ENCODE data around the gene RAD51B. TPM values are rescaled to one million over a fixed set of nuclear protein-coding genes. Genes with fewer than 3 reads are reported as not detected.

Gene RAD51B
- total and polyA plus RNA-seq, 9 of the 15 experiments (the other 6 are each of a cell fraction or from before 2014, with no cell fraction given): 8.5 to 17.3 (median 11.3) TPM

- in situ Hi-C loops (cut with MboI) (no loop called here), intact Hi-C loops (cut with micrococcal nuclease) (loop anchor here (10.0 kb wide), 1 partner anchor 112 kb away; no protein-coding TSS in a partner anchor)
- FAIRE-seq (no peak), ATAC-seq (no peak), DNase-seq (ENCODE audit: extremely low read depth in 1 of 4, low spot score in 3 of 4) (peak in 1 of 4 experiments; percentile 23)
- no TSS peak for BruUV-seq (replicated peaks)
- 66% methylated on average over 7 of the region's 7 CpGs for WGBS (ENCODE audit: insufficient coverage, low coverage, missing lambda C conversion rate)
- POLR2A ChIA-PET: interaction anchor here (0.5 to 1.5 kb wide), 5 partner anchors 12 to 501 kb away, joined by 3 to 5 read pairs (median 3); partner anchors contain the start of gene ZFP36L1
- H3K9ac ChIP-seq (ENCODE audit: insufficient read depth in 1 of 2, low read depth in 2 of 2, low read length in 2 of 2): no peak overlapping the region
- H3K27me3 ChIP-seq (ENCODE audit: control insufficient read depth in 2 of 2, insufficient read depth in 2 of 2, low read length in 2 of 2): no peaks in the 10 kb centered on the region
- H3K4me1 ChIP-seq (replicated peaks in 1 of 2; ENCODE audit: control insufficient read depth in 2 of 2, insufficient read depth in 2 of 2, low read length in 2 of 2): peaks cover 0 to 47% of the 10 kb centered on the region in 2 experiments; a peak in 3 of 5 replicates
- H4K20me1 ChIP-seq (replicated peaks; ENCODE audit: control insufficient read depth, insufficient read depth, low read length): no peaks in the 10 kb centered on the region
- no peaks in the 10 kb centered on the region for H3K79me2 ChIP-seq (ENCODE audit: control insufficient read depth, insufficient read depth, low read length)
- no peaks in the 10 kb centered on the region for H3K9me3 ChIP-seq (replicated peaks; ENCODE audit: control insufficient read depth, insufficient read depth, low read depth, low read length)
- CTCF ChIA-PET (ENCODE audit: low intra/inter-chr PET ratio): no interaction called here
- no peak overlapping the region for H2AFZ ChIP-seq (ENCODE audit: low read depth, low read length)
- H3K4me3 ChIP-seq: no peak overlapping the region
- no peak overlapping the region for H3K4me2 ChIP-seq (ENCODE audit: insufficient read depth, low read length)
- H3K9me1 ChIP-seq (ENCODE audit: control insufficient read depth, insufficient read depth, low read length): no peaks in the 10 kb centered on the region
- H3K36me3 ChIP-seq (ENCODE audit: control insufficient read depth, insufficient read depth, low read length): no peaks in the 10 kb centered on the region
- peak overlapping the region; percentile 28; the same call in 1 of the 3 replicates for H3K27ac ChIP-seq (ENCODE audit: extremely low read depth, low read depth, low read length)
- TF ChIP-seq, protein P1, sequence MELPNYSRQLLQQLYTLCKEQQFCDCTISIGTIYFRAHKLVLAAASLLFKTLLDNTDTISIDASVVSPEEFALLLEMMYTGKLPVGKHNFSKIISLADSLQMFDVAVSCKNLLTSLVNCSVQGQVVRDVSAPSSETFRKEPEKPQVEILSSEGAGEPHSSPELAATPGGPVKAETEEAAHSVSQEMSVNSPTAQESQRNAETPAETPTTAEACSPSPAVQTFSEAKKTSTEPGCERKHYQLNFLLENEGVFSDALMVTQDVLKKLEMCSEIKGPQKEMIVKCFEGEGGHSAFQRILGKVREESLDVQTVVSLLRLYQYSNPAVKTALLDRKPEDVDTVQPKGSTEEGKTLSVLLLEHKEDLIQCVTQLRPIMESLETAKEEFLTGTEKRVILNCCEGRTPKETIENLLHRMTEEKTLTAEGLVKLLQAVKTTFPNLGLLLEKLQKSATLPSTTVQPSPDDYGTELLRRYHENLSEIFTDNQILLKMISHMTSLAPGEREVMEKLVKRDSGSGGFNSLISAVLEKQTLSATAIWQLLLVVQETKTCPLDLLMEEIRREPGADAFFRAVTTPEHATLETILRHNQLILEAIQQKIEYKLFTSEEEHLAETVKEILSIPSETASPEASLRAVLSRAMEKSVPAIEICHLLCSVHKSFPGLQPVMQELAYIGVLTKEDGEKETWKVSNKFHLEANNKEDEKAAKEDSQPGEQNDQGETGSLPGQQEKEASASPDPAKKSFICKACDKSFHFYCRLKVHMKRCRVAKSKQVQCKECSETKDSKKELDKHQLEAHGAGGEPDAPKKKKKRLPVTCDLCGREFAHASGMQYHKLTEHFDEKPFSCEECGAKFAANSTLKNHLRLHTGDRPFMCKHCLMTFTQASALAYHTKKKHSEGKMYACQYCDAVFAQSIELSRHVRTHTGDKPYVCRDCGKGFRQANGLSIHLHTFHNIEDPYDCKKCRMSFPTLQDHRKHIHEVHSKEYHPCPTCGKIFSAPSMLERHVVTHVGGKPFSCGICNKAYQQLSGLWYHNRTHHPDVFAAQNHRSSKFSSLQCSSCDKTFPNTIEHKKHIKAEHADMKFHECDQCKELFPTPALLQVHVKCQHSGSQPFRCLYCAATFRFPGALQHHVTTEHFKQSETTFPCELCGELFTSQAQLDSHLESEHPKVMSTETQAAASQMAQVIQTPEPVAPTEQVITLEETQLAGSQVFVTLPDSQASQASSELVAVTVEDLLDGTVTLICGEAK (IDR thresholded peaks at IDR 0.05): no peak
- TF ChIP-seq, protein P1 (CRISPR knock-in tag; IDR thresholded peaks at IDR 0.05): no peak
- TF ChIP-seq, protein P2, sequence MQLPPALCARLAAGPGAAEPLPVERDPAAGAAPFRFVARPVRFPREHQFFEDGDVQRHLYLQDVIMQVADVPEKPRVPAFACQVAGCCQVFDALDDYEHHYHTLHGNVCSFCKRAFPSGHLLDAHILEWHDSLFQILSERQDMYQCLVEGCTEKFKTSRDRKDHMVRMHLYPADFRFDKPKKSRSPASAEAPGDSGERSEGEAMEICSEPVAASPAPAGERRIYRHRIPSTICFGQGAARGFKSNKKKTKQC (CRISPR knock-in tag; IDR thresholded peaks at IDR 0.05): no peak
- TF ChIP-seq ZNF134 (CRISPR knock-in tag; conservative IDR thresholded peaks at IDR 0.05): no peak
- no peak for TF ChIP-seq MEIS2 (IDR thresholded peaks at IDR 0.05; ENCODE audit: partially characterized antibody)
- TF ChIP-seq LEF1 (IDR thresholded peaks at IDR 0.05): no peak
- TF ChIP-seq CREB3L1 (IDR thresholded peaks at IDR 0.05; ENCODE audit: borderline replicate concordance, low read depth): no peak
- TF ChIP-seq MAFF (IDR thresholded peaks at IDR 0.05; ENCODE audit: low read length): peak; percentile 77
- no peak for TF ChIP-seq KDM2B (CRISPR knock-in tag; IDR thresholded peaks at IDR 0.05)
- TF ChIP-seq MAFG (tag; conservative IDR thresholded peaks at IDR 0.05): peak; percentile 78
- peak; percentile 86 for TF ChIP-seq C11orf30 (IDR thresholded peaks at IDR 0.05; ENCODE audit: low read depth)
- peak; percentile 75 for TF ChIP-seq MAFK (IDR thresholded peaks at IDR 0.05; ENCODE audit: low read length)
Measured at GRCh38 chr14:68292441-68293215, 473.0 kb downstream of the RAD51B start.

Measured in K562 (cell line).